HEK293 (cell line): Measurements from ENCODE around the gene CCNYL1.

Experiments
- CTCF ChIA-PET: fragments of 350-600 bp; formaldehyde crosslinking; extraction: SDS; loops from one replicate; lab custom pipeline; 2021; ENCODE audit warnings: antibody characterized with exemption; lab: Yijun Ruan, JAX
- POLR2A ChIA-PET: fragments of 300-600 bp; formaldehyde crosslinking; extraction: SDS; loops from one replicate; lab custom pipeline; 2020; ENCODE audit warnings: antibody characterized with exemption, inconsistent platforms; lab: Yijun Ruan, JAX
- H3K27ac ChIP-seq: fragments of 200-500 bp; sonication (Bioruptor generic); 2 replicates; pipeline ENCODE4 v1.5.1; 2014; ENCODE audit warnings: low read depth, low read length, control low read depth, inconsistent platforms; ENCODE audit errors: extremely low read depth
- H3K36me3 ChIP-seq, 2 experiments: fragments of 200-500 bp in 1 of 2; sonication (Bioruptor generic) in 1 of 2; 1 replicate in 1 of 2; 2 replicates in 1 of 2; pipeline ENCODE4 v1.5.1; 2014 to 2017; ENCODE audit warnings: inconsistent platforms in 2 of 2, low read length in 2 of 2; ENCODE audit not compliant: control insufficient read depth in 2 of 2, insufficient read depth in 1 of 2
- H3K4me1 ChIP-seq: fragments of 200-500 bp; sonication (Bioruptor generic); 2 replicates; pipeline ENCODE4 v1.5.1; 2014; ENCODE audit warnings: mild to moderate bottlenecking, low read length, inconsistent platforms; ENCODE audit not compliant: control insufficient read depth, insufficient read depth
- H3K4me3 ChIP-seq: 2 replicates; pipeline ENCODE4 v1.5.1; 2011; ENCODE audit warnings: low read depth, mild to moderate bottlenecking, control low read depth, low read length, moderate library complexity
- H3K9me3 ChIP-seq: fragments of 200-500 bp; sonication (Bioruptor generic); 2 replicates; pipeline ENCODE4 v1.5.1; 2014; ENCODE audit warnings: low read depth, low read length, inconsistent platforms; ENCODE audit not compliant: control insufficient read depth, insufficient read depth
- GLIS1 ChIP-seq: fragments of 450-650 bp; formaldehyde crosslinking; IDR thresholded peaks from 2 replicates; pipeline ENCODE4 v1.5.1; 2016; ENCODE audit warnings: missing biosample characterization, missing genetic modification characterization
- SCRT2 ChIP-seq: fragments of 450-650 bp; formaldehyde crosslinking; IDR thresholded peaks from 2 replicates; pipeline ENCODE4 v1.5.1; 2016; ENCODE audit warnings: missing biosample characterization, missing genetic modification characterization
- SP3 ChIP-seq: fragments of 450-650 bp; formaldehyde crosslinking; IDR thresholded peaks from 2 replicates; pipeline ENCODE4 v1.5.1; 2016; ENCODE audit warnings: missing biosample characterization, missing genetic modification characterization
- YY1 ChIP-seq: fragments of 450-650 bp; formaldehyde crosslinking; IDR thresholded peaks from 2 replicates; pipeline ENCODE4 v1.5.1; 2018; ENCODE audit warnings: missing biosample characterization, missing genetic modification characterization
- ZNF146 ChIP-seq: fragments of 450-650 bp; formaldehyde crosslinking; IDR thresholded peaks from 2 replicates; pipeline ENCODE4 v1.5.1; 2016; ENCODE audit warnings: missing biosample characterization, missing genetic modification characterization
- ZNF239 ChIP-seq: fragments of 450-650 bp; formaldehyde crosslinking; IDR thresholded peaks from 2 replicates; pipeline ENCODE4 v1.5.1; 2016; ENCODE audit warnings: missing biosample characterization, missing genetic modification characterization
- ZNF24 ChIP-seq: fragments of 450-650 bp; formaldehyde crosslinking; IDR thresholded peaks from 2 replicates; pipeline ENCODE4 v1.5.1; 2016; ENCODE audit warnings: missing biosample characterization, missing genetic modification characterization
- ZNF274 ChIP-seq, 2 experiments: fragments of 200-500 bp in 1 of 2; fragments of 450-650 bp in 1 of 2; sonication (Bioruptor generic) in 1 of 2; formaldehyde crosslinking in 1 of 2; IDR thresholded peaks; 2 replicates each; pipeline versions ENCODE4 v1.5.1 to v1.6.1; 2014 to 2016; ENCODE audit warnings: borderline replicate concordance in 1 of 2, inconsistent platforms in 1 of 2, low read length in 1 of 2, missing biosample characterization in 1 of 2, missing genetic modification characterization in 1 of 2
- ZNF302 ChIP-seq: fragments of 450-650 bp; formaldehyde crosslinking; IDR thresholded peaks from 2 replicates; pipeline ENCODE4 v1.5.1; 2016; ENCODE audit warnings: missing biosample characterization, missing genetic modification characterization, low read depth
- ZNF350 ChIP-seq: fragments of 450-650 bp; formaldehyde crosslinking; IDR thresholded peaks from 2 replicates; pipeline ENCODE4 v1.5.0; 2017; ENCODE audit warnings: missing biosample characterization, mild to moderate bottlenecking, missing genetic modification characterization
- ZNF416 ChIP-seq: fragments of 450-650 bp; formaldehyde crosslinking; IDR thresholded peaks from 2 replicates; pipeline ENCODE4 v1.5.1; 2016; ENCODE audit warnings: missing biosample characterization, missing genetic modification characterization
- ZNF426 ChIP-seq: fragments of 450-650 bp; formaldehyde crosslinking; IDR thresholded peaks from 2 replicates; pipeline ENCODE4 v1.5.1; 2017; ENCODE audit warnings: missing biosample characterization, missing genetic modification characterization, mild to moderate bottlenecking, inconsistent platforms, moderate library complexity
- ZNF549 ChIP-seq: fragments of 450-650 bp; IDR thresholded peaks from 2 replicates; pipeline ENCODE4 v1.5.1; 2018; ENCODE audit warnings: missing biosample characterization, missing genetic modification characterization, mild to moderate bottlenecking, inconsistent platforms, moderate library complexity
- ZNF571 ChIP-seq: fragments of 450-650 bp; formaldehyde crosslinking; IDR thresholded peaks from 2 replicates; pipeline ENCODE4 v1.5.0; 2017; ENCODE audit warnings: missing biosample characterization, missing genetic modification characterization
- ZNF747 ChIP-seq: fragments of 450-650 bp; formaldehyde crosslinking; IDR thresholded peaks from 2 replicates; pipeline ENCODE4 v1.5.1; 2016; ENCODE audit warnings: missing biosample characterization, missing genetic modification characterization
- TF ChIP-seq, protein P1 (sequence below): fragments of 450-650 bp; formaldehyde crosslinking; IDR thresholded peaks from 2 replicates; pipeline ENCODE4 v1.5.1; 2017; ENCODE audit warnings: missing biosample characterization, missing genetic modification characterization
- TF ChIP-seq, protein P2 (sequence below): fragments of 450-650 bp; formaldehyde crosslinking; IDR thresholded peaks from 2 replicates; pipeline ENCODE4 v1.5.1; 2016; ENCODE audit warnings: missing biosample characterization, missing genetic modification characterization
- TF ChIP-seq, protein P3 (sequence below): fragments of 450-650 bp; IDR thresholded peaks from 2 replicates; pipeline ENCODE4 v1.5.1; 2018; ENCODE audit warnings: missing biosample characterization, mild to moderate bottlenecking, missing genetic modification characterization
- TF ChIP-seq, protein P4 (sequence below): fragments of 450-650 bp; formaldehyde crosslinking; IDR thresholded peaks from 2 replicates; pipeline ENCODE4 v1.5.1; 2016; ENCODE audit warnings: missing biosample characterization, missing genetic modification characterization, low read depth

Gene CCNYL1

DNA sequence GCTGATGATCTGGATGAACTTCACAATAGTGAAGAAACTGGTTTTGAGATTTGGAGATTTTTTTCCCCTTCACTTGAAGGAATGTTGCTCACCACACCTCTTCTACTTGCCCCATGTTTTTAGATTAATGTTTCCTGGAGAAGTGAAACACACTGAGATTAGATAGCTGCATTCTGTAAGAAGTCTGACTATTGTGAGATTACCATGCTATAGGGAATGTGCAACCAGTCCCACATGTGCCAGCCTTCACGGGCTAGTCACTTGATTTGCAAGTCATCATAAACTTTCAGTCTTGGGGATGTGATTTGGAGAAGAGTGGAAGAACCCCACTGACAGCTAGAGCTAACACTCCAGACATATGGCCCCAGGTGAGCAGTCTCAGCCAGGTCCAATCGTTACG lies 7.4 kb upstream of the CCNYL1 start:
- H3K27ac ChIP-seq, result no peak overlapping the region
- no peaks in the 10 kb centered on the region for H3K36me3 ChIP-seq
- POLR2A ChIA-PET, result no interaction called here
- H3K4me3 ChIP-seq, result no peak overlapping the region
- H3K4me1 ChIP-seq, result peaks cover 2% of the 10 kb centered on the region; the same call in 1 of the 2 replicates
- CTCF ChIA-PET, result interaction anchor here (0.9 to 5.3 kb wide), 2 partner anchors 8 to 11 kb away, joined by 3 to 50 read pairs; no protein-coding TSS in a partner anchor
- no peak for TF ChIP-seq ZNF350 (tag by site-specific recombination)
- H3K9me3 ChIP-seq, result no peaks in the 10 kb centered on the region

DNA sequence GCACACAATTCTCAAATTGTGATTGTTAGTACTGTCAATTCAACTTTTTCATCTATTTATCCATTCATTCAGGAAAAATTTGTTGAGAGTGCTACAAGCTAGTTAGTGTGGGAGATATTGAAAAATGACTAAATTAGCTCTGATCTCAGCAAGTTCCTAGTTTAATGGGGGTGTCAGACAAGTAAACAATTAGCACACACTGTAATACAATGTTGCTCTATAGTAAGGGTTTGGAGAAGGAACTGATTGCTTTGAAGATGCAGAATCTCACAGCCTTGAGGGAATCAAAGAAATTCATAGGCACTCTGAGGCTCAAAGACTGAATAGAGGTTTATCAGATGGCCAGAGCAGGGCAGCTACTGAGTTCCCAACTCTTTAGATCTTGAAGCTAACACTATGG lies 6.8 kb upstream of the CCNYL1 start:
- Histone ChIP-seq H3K36me3 (no peaks in the 10 kb centered on the region), H3K9me3 (no peaks in the 10 kb centered on the region), H3K4me1 (peaks cover 2% of the 10 kb centered on the region; the same call in 1 of the 2 replicates), H3K27ac (no peak overlapping the region), H3K4me3 (no peak overlapping the region)
- TF ChIP-seq ZNF274 (IDR thresholded peaks at IDR 0.05; ENCODE audit: low read length) (no peak), ZNF274 (tag by site-specific recombination; IDR thresholded peaks at IDR 0.05; ENCODE audit: borderline replicate concordance) (no peak), GLIS1 (tag by site-specific recombination) (no peak), ZNF24 (tag by site-specific recombination) (no peak), SCRT2 (no peak), ZNF146 (tag by site-specific recombination) (no peak), ZNF426 (tag by site-specific recombination) (no peak), ZNF747 (tag by site-specific recombination) (no peak), ZNF571 (no peak), ZNF239 (tag by site-specific recombination) (no peak), SP3 (no peak), ZNF416 (tag by site-specific recombination) (no peak), YY1 (tag by site-specific recombination) (no peak), ZNF549 (tag by site-specific recombination) (no peak), ZNF302 (tag by site-specific recombination) (no peak)
- TF ChIP-seq, protein P1, sequence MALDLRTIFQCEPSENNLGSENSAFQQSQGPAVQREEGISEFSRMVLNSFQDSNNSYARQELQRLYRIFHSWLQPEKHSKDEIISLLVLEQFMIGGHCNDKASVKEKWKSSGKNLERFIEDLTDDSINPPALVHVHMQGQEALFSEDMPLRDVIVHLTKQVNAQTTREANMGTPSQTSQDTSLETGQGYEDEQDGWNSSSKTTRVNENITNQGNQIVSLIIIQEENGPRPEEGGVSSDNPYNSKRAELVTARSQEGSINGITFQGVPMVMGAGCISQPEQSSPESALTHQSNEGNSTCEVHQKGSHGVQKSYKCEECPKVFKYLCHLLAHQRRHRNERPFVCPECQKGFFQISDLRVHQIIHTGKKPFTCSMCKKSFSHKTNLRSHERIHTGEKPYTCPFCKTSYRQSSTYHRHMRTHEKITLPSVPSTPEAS (tag by site-specific recombination), result no peak
- TF ChIP-seq, protein P2, sequence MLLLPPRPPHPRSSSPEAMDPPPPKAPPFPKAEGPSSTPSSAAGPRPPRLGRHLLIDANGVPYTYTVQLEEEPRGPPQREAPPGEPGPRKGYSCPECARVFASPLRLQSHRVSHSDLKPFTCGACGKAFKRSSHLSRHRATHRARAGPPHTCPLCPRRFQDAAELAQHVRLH (tag by site-specific recombination), result no peak
- TF ChIP-seq, protein P3, sequence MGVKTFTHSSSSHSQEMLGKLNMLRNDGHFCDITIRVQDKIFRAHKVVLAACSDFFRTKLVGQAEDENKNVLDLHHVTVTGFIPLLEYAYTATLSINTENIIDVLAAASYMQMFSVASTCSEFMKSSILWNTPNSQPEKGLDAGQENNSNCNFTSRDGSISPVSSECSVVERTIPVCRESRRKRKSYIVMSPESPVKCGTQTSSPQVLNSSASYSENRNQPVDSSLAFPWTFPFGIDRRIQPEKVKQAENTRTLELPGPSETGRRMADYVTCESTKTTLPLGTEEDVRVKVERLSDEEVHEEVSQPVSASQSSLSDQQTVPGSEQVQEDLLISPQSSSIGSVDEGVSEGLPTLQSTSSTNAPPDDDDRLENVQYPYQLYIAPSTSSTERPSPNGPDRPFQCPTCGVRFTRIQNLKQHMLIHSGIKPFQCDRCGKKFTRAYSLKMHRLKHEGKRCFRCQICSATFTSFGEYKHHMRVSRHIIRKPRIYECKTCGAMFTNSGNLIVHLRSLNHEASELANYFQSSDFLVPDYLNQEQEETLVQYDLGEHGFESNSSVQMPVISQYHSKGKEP, result no peak
- TF ChIP-seq, protein P4, sequence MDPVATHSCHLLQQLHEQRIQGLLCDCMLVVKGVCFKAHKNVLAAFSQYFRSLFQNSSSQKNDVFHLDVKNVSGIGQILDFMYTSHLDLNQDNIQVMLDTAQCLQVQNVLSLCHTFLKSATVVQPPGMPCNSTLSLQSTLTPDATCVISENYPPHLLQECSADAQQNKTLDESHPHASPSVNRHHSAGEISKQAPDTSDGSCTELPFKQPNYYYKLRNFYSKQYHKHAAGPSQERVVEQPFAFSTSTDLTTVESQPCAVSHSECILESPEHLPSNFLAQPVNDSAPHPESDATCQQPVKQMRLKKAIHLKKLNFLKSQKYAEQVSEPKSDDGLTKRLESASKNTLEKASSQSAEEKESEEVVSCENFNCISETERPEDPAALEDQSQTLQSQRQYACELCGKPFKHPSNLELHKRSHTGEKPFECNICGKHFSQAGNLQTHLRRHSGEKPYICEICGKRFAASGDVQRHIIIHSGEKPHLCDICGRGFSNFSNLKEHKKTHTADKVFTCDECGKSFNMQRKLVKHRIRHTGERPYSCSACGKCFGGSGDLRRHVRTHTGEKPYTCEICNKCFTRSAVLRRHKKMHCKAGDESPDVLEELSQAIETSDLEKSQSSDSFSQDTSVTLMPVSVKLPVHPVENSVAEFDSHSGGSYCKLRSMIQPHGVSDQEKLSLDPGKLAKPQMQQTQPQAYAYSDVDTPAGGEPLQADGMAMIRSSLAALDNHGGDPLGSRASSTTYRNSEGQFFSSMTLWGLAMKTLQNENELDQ (tag by site-specific recombination), result no peak
- POLR2A ChIA-PET, result interaction anchor here (0.6 kb wide), 1 partner anchor 28 kb away, joined by 5 read pairs; no protein-coding TSS in a partner anchor
- CTCF ChIA-PET, result interaction anchor here (0.6 to 5.3 kb wide), 3 partner anchors 12 to 1358 kb away, joined by 3 to 50 read pairs (median 5); no protein-coding TSS in a partner anchor
